ENCODE data around the gene CES3.

Gene CES3

GRCh38 chr16:67006930-67007658 lies 46.0 kb downstream of the CES3 start:
- no peak for DNase-seq (ENCODE audit: low read depth, low spot score)

DNA sequence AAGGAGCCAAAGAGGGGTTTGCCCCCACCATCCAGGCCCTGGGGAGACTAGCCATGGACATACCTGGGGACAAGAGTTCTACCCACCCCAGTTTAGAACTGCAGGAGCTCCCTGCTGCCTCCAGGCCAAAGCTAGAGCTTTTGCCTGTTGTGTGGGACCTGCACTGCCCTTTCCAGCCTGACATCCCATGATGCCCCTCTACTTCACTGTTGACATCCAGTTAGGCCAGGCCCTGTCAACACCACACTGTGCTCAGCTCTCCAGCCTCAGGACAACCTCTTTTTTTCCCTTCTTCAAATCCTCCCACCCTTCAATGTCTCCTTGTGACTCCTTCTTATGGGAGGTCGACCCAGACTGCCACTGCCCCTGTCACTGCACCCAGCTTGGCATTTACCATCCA lies 48.1 kb downstream of the CES3 start:
- no peak for DNase-seq (ENCODE audit: low read depth, low spot score)

GRCh38 chr16:67011274-67011673 lies 50.2 kb downstream of the CES3 start:
- no peak for DNase-seq (ENCODE audit: low read depth, low spot score)

DNA sequence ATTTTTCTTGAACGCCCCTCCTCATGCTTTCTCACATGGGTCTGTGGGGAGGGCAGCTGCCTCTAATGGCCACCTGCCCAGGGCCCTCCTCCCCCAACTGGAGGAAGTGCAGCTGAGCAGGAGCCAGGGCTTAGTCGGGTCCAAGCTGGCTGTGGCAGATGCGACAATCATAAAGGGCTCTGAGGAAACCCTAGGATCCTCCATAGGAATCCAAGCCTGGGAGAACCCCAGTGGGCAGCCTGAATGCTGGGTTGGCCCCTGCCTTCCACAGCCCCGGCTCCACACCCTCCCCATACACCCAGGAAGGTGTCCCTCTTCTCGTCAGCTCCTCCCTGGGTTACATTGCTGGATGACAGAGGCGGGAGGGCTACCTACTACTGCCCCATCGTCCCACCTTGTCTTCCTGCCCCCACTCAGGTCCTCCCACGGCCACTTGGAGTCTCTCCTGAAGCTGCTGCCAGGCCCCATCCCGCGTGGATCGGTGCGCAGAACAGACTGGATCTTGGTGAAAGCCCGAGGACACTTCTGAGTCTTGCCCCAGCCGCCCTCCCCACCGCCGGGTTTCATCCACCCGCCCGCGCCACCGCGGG lies 52.3 kb downstream of the CES3 start:
- DNase-seq (ENCODE audit: low read depth, low spot score), result no peak

DNA sequence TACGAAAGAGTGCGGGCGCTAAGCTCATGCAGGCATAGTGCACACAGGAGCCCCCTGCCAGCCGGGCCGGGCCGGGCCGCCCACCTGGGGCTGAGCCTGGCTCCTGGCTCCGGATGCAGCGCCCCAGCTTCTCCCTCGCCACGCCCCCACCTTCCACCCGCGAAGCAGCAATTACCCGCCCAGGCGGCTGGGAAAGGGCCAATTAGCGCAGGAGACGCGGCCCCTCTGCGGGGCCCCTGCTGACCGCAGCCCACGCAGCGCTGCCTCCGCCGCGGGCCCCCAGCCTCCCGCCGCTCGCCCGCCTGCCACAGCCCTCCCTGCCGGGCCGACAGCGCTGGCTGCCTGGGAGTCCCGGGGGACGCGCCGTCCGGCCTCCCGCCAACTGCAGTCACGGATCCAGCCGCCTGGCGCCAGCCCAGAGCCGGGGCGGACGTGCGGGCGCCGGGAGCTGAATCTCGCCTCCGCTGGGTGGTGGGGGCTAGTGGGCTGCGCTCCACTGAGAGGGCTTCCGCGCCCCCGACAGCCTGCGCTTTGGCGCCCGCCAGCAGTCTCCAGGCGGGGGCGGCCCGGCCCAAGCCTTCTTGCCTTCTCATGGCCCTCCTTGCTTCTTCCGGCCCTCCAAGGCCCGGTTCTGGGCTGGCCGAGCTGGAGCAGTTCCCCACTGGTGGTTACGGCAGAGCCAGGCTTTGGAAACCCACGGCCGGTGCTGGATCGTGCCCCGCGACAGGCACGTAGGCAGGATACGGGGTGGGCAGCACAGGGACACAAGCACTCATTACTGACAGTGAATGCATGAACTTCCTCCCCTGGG lies 53.0 kb downstream of the CES3 start:
- no peak for DNase-seq (ENCODE audit: low read depth, low spot score)

- DNase-seq (ENCODE audit: low read depth, low spot score), result no peak
These were observed 53.7 kb downstream of the CES3 start for GRCh38 chr16:67014634-67015312.

DNA sequence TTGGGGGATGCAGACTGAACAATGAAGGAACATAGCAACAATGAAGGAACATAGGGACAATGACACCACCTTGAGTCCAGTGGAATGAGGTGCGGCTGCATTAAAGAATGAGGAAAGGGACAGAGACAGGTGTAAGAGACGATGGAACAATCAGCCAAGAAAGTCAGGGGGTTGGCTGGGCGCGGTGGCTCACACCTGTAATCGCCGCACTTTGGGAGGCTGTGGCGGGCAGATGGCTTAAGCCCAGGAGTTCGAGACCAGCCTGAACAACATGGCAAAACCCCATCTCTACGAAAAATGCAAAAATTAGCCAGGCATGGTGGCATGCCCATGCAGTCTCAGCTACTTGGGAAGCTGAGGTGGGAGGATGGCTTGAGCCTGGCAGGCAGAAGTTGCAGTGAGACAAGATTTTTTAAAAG lies 54.3 kb downstream of the CES3 start:
- no peak for DNase-seq (ENCODE audit: low read depth, low spot score)

DNA sequence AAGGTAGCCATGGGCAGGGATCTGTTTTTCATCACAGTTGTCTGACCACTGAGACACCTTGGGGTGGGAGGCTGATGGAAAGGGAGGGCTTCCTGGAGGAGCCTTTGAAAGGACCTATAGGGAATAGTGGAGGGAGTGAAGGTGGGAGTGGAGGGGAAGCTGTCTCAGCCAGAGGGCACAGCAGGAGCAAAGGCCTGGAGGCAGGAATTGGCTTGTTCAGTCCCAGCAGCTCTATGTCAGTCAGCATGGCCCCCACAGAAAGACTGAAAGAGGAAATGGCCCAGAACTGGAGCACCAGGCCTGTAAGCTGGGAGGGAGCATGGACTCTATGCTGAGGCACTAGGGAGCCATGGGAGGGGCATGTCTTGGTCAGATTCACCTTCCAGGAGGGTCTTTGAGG lies 55.1 kb downstream of the CES3 start:
- no peak for DNase-seq (ENCODE audit: low read depth, low spot score)

DNA sequence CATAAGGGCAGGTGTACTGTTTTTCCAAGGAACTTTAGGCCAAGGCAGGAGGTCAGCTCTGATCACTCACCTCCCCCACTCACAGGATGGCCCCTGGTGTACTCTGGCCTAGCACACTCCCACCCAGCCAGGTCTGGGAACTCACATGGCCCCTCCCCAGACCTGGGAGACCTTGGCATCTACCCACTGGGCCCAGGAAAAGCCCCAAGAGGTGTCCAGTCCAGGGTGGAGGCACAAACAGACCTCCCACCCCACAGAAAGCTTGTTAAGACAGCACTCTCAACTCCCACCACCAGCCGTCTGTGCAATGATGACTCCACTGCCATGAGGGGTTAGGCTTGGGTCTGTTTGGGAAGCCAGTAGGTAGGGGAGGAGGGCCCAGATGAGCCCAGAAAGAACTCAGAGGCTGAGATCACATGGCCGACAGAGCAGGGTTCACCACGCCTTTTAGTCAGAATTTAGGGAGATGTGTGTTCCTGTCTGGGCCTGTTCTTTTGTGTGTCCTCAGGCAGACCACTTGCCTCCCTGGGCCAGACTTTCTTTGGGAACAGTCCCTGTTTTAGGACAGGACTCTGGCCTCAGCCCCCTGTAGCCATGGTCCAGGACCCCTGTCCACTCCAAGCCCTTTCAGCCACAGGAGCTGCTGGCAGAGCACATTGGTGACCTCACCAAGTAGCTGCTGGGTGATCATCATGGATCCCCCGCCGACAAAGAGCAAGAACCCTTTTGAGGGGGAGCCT lies 55.8 kb downstream of the CES3 start:
- DNase-seq (ENCODE audit: low read depth, low spot score), result no peak

GRCh38 chr16:67017421-67017750 lies 56.3 kb downstream of the CES3 start:
- no peak for DNase-seq (ENCODE audit: low read depth, low spot score)

DNA sequence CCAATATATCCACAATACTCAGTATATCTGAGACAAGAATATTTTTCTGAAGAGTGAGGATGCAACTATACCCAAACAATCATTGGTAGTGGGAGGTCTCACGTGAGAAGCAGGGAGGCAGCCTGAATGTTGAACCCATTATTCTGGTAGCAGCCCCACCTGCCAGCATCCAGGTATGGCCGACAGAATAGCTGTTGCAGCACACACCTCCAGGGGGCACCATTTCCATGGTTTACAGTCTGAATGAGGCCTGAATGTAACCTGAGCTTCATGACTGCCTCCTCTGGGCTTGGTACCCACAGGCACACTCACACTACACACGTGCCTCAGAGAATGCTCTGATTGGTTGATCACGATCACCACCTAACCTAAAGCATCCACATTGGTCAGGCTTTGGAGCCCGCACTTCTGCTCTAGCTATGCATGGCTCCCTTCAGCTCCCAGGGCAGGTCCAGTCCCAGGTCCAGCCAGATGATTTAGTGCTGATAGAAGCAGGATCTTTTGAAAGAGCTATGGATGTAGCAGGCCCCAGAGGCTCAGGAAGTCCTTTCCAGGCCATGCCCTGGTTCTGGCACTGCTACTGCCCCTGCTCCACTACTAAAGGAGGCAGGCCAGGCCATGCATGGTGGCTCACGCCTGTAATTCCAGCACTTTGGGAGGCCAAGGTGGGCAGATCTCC lies 56.9 kb downstream of the CES3 start:
- no peak for DNase-seq (ENCODE audit: low read depth, low spot score)

DNA sequence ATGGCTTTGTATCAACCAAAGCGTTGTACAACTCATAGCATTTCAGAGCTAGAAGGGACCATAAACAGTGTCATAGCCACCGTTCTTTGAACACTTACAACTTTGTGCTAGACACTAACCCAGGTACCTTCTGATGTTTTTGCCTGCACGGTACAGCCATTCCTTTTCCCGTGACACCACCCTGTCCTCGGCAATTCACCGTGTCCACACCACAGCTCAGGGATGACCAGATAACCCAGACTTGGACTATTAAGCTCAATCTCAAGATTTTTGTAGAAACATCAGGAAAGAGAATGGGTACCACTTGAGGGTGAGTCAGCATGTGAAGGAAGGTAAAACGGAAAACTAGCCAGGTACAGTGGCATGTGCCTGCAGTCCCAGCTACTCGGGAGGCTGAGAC lies 58.1 kb downstream of the CES3 start:
- no peak for DNase-seq (ENCODE audit: low read depth, low spot score)

GRCh38 chr16:67021321-67021720 lies 60.3 kb downstream of the CES3 start:
- DNase-seq (ENCODE audit: low read depth, low spot score), result no peak

GRCh38 chr16:67022531-67023214 lies 61.6 kb downstream of the CES3 start:
- DNase-seq (ENCODE audit: low read depth, low spot score), result no peak

- no peak for DNase-seq (ENCODE audit: low read depth, low spot score)
These were observed 62.6 kb downstream of the CES3 start for GRCh38 chr16:67023689-67024088.
